PC-3 (cell line): ENCODE measurements around the gene CD58.

ENCODE experiments used
- EZH2 ChIP-seq: fragments of 300-600 bp; sonication (generic); IDR thresholded peaks from one replicate; pipeline ENCODE4 v1.6.1; 2017; ENCODE audit warnings: antibody characterized with exemption, mild to moderate bottlenecking, low read length; ENCODE audit not compliant: unreplicated experiment
- EZH2phosphoT487 ChIP-seq: fragments of 300-600 bp; sonication (generic); IDR thresholded peaks from 2 replicates; pipeline ENCODE4 v1.6.1; 2018; ENCODE audit warnings: mild to moderate bottlenecking, antibody characterized with exemption, low read length, borderline replicate concordance
- TF ChIP-seq, protein P1 (sequence below): fragments of 300-600 bp; sonication (generic); conservative IDR thresholded peaks from 2 replicates; pipeline ENCODE4 v1.5.1; 2017; ENCODE audit warnings: antibody characterized with exemption, low read depth, mild to moderate bottlenecking, low read length

DNA sequence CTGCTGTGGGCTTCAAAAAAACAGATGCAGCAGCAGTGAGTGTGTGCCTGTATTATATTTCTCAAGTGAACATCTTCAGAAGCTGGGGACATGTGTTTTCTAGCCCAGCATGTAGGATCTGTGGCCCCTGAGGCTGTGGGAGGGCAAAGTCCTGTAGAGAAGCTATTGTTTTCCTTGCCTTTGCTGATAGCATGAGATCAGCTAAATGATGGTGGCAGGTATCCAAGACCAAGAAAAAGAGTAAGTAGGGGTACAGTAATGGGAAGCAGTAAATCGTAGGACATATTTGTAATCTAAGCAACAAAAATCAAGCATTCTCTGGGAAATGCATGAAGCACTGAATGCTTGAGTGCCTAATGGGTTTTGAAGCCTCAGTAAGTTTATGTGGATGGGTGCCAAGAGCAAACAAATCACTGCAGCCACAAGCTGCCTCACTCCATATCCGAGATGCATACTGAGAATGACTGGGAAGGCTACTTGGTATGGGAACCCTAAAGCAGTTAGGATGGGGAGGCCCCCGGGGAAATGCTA is 98.3 kb downstream of the CD58 start:
- TF ChIP-seq EZH2phosphoT487 (no peak), EZH2 (no peak)
- TF ChIP-seq, protein P1, sequence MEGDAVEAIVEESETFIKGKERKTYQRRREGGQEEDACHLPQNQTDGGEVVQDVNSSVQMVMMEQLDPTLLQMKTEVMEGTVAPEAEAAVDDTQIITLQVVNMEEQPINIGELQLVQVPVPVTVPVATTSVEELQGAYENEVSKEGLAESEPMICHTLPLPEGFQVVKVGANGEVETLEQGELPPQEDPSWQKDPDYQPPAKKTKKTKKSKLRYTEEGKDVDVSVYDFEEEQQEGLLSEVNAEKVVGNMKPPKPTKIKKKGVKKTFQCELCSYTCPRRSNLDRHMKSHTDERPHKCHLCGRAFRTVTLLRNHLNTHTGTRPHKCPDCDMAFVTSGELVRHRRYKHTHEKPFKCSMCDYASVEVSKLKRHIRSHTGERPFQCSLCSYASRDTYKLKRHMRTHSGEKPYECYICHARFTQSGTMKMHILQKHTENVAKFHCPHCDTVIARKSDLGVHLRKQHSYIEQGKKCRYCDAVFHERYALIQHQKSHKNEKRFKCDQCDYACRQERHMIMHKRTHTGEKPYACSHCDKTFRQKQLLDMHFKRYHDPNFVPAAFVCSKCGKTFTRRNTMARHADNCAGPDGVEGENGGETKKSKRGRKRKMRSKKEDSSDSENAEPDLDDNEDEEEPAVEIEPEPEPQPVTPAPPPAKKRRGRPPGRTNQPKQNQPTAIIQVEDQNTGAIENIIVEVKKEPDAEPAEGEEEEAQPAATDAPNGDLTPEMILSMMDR = no peak
